Stimulated activated CD8-positive, alpha-beta memory T cell treated with anti-CD3 and anti-CD28 coated beads, Interleukin-7, amount 100 ng/mL, for 48 hours (primary cell): ENCODE data around the gene PAQR9.

Source experiments
- DNase-seq, 2 donors: peaks; one replicate each; pipeline ENCODE4 v3.0.0-alpha.2; 2020; ENCODE audit warnings: low read depth in 1 of 2; ENCODE audit errors: extremely low read depth in 1 of 2

The PAQR9 gene

DNA sequence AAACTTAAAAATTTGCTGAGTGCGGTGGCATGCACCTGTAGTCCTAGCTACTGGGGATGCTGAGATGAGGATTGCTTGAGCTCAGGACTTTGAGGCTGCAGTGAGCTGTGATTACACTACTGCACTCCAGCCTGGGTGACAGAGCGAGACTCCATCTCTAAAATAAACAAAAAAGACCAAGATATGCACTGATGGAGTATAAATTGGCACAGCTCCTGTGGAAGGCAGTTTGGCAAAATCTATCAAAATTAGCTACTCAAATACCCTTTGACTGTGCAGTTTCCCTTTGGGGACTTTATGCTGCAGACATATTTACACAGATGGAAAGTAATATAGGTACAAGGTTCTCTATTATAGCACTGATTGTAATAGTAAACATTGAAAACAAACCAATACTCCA is 19.8 kb upstream of the PAQR9 start:
- no peak for DNase-seq

DNA sequence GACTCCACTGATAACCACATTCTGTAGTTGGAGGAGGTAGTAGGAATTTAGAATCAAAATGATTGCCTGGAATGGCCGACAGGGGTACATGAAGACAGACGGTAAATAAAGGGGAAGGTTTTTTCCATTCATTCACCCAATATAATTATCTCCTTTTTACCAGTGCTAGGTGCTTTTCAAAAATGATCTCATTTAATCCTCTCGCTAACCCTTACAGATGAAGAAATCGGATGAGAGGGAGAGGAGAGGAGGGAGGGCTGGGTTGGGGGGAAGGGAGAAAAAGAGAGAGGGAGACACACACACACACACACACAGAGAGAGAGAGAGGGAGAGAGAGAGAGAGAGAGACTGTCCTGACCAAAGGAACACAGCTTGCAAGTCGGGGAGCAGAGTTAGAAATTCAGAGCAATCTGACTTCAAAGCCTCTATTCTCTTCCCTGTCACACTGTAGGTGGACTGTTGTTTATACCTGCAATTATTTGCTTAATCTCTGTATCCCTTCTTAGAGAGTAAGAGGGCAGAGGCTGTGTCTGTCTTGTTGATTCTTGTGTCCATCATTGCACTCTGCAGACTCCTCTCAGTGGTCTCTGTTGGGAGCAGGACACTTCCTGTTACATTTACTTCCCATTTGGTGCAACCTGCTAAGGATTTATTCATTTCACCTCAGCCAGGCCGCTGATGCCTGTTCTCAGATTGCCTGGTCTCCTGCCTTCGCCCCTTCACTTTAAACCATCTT is 18.7 kb upstream of the PAQR9 start:
- DNase-seq: no peak

DNA sequence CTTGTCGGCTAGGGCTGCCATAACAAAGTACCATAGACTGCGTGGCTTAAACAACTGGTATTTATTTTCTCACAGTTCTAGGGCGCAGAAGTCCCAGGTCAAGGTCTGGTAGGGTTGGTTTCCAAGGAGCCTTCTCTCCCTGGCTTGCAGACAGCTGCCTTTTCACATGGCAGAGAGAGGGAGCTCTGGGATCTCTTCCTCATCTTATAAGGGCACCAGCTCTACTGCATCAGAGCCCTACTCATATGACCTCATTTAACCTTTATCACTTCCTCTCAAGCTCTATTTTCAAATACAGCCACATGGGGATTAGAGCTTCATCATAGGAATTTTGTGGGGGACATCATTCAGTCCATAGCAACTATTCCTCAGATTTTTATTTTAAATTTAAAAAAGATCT is 17.6 kb upstream of the PAQR9 start:
- DNase-seq: no peak

DNA sequence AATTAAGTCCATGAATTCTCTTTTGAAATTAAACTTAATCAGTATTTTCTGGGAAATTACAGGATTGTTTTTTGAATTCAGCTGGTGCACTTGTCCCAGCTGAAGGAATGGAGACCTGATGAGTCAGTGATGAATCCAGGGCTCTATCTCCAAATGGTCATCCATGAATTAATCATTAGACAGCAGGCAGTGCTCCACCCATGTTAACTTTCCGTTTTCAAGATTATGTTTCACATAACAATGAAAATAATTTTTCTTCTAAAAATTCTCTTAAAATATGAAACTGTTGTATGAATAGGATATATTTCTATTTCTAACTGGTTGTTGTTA is 13.9 kb upstream of the PAQR9 start:
- DNase-seq: no peak

DNA sequence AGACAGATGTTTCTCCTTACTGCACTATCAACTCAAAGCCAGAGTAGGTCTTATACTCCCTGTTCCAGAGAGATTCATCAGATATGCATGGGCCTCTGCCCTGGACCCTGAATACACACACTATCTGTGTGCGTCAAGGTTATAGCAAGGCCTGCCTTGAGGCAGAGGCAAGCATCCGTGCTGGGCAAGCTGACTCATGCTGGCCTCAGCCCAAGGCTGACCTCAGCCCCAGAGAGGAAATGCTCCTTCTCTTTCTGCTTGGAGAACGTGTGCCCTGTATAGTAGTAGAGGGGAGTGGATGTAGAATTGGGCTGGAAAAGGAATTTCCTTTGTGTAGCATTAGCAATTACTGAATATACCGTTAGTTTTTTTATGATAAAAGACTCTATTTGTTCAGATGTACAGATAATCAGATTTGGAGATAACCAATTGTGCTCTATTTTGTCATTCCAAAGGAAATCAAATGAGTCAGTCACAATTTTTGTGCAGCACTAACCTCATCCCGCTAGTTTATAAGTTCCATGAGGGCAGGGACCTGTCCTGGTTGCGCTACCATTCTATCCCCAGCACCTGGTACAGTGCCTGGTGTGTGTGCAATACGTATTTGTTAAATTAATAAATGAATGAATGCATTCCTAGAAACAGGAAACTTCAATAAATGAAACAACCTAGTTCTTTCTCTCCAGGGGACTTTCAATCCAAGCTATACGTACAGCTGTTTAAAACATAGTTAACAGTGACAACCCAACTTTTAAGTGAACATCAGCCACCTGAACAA is 13.3 kb upstream of the PAQR9 start:
- DNase-seq: no peak

DNA sequence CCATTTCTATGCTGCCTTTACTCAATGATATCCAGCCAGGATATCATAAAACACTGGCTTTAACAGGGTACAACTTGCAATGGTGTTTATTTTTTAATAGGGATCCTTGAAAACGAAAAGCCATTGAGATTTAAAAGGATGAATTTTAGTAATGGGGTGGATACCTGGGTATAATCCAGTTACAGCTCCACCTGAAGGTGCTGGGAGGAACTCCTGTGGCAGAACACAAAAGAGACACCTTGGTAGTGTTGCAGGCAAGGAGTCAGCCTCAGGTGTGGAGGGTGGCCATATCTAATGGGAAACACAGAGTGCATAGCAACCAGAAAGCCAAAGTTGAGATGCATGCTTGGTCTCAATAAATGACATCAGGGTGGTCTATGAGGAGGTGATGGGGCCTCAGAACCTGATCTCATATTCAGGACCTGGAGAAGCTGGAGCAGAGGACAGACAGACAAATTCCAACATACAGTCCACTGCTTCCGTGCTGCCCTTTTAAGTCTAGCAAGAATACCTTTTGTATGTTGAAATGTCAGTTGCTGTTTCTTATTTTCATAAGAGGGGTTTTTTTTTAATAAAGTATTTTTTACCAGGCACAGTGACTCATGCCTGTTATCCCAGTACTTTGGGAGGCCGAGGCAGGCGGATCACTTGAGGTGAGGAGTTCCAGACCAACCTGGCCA is 12.0 kb upstream of the PAQR9 start:
- no peak for DNase-seq

DNA sequence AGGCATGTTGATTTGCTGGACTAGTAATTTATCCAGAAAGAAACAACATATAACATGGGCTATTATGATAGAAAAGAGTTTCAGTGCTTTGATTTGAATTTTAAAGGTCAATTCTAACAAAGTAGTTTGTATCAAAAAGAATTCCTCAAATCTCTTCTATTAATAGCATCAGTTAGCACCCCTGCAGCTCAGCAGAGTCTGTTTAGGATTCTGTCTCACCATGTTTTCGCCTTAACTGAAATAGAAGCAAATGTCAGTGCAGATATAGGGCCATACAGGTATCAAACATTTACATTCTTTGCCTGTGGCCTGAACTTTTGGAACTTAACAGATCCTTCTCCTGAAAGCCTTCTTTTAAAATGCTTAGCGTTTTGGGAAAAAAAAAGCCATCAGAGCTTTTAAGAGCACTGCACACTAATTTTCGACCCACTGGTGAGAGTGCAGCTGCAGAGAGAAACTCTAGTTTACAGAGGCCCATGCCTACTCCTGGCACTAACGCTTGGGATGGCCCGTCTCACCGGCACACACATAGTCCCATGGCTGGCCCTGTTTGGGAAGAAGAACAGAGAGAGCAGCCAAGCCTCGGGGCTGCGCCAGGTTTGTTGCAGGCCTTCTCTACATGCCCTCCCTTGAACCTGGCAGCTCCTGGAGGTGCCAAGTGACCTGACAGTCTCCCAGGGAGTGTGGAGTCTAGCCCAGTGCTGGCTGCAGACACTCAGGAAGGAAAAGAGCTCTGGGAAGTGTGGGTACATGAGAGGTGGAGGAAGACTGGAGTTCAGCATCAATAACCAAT is 9.9 kb upstream of the PAQR9 start:
- no peak for DNase-seq

DNA sequence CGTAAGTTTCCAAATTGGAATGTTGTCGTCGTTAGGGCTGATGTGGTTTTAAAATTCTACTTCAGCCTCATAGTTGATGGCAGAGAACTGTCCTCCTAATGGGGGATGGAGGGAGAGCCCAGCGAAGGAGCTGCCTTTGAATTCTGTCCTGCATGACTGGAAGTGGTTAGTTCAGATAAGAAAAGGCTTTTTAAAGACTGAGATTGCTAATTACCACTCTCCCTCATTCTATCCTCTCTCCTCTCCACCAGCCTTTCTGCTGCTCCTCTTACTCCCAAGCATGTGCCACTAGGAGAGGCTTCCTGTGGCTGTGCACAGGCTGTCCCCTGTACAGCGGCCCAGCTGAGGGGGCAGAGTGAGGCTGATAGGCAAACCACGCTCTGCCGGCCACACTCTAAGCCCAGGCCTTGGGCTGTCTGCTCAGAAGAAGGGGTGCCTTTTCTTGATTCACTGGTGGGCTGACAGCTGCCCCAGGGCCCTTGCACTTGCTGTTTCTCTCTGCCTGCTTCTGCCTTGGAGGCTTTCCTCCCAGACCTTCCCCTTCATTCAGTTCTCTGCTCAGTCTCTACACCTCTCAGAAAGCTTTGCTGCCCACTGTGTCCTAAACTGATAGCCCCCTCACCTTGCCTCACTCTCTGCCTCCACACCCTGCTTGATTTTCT is 8.7 kb upstream of the PAQR9 start:
- DNase-seq: no peak

DNA sequence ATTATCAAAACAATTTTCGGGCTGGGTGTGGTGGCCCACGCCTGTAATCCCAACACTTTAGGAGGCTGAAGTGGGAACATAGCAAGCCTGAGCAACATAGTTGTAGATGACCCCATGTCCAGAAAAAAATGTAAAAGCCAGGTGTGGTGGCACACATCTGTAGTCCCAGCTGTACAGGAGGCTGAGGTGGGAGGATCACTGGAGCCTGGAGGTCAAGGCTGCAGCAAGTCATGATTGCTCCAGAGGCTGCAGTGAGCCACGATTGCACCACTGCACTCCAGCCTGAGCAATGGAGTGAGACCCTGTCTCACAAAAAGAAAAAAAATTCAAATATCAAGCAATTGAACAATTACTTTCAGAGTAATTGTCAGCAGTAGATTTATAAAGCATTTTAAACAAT is 8.0 kb upstream of the PAQR9 start:
- no peak for DNase-seq

DNA sequence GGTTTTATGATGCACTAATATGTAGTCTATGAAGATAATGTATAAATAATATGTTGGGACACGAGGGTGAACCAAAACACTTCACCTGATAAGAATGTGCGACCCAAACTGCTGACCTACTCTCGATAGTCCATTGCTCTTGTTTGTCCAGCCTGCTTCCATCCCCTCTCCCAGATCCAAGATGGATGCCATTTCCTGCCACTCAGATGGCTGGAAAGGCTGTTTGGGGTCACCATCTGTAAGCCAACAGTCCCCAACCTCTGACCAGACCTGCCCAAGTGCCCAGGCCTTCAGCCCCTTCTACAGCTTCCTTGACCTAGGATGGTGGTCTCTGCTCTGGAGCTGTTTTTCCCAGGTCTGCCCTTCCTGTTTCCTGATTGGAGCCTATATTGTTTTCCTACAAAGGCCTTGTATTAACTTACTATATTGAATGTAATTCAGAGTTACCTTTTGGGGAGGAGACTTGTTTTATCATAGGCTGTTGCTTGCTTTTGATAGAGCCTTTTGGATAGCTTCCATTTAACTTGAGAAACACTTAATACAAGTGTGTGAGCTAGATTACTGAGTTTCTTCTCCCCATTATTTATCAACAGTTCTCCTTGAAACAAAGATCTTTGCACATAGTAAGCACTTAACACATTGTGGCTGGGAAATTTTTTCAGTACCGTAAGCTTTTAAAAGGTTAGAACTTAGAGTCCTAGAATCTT is 5.0 kb upstream of the PAQR9 start:
- DNase-seq: no peak

DNA sequence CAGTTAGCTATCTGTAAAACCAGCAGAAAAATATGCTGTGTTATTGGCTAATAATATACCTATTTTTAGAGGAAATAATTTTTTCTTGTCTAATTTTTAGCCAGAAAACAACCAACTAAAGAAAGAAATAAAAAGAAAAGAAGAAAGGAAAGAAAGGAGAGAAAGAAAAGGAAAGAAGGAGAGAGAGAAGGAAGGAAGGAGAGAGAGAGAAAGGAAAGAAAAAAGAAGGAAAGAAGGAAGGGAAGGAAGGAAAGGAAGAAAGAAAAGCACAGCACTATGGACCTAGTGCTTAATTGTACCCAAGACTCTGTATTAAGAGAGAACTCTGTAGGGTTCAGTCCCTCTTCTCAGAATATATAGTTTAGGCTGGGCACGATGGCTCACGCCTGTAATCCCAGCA is 3.3 kb upstream of the PAQR9 start:
- no peak for DNase-seq

DNA sequence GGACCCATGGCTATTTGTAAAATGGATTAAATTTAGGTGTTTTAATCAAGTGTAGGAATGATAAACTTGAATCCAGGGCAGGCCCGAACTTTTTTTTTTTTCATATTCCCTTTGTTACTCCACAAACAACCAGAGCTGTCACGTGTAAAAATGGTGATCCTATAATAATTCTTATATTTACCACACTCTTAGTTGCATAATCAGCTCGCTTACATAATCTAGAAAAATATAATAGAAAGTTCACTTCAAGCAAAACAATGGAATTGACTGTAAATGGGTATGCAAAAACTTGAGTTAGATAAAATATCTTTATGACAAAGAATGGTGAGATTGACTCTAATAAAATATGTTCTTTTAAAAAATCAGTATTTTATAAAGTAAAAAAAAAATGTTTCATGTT is 2.1 kb upstream of the PAQR9 start:
- DNase-seq: no peak

DNA sequence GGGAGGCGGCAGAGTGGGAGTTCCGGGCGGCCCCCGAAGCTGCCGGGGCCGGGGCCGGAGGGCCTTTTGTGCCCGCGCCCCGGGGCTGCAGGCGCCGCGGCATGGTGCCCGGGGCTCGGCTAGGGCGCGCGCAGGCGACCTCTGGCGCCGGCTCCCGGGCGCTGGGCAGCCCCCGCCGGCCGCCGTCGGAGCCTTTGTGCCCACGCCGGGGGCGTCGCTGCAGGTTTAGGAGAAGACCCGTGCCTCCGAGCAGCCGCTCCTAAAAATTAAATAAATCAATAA is 299 bp downstream of the PAQR9 start:
- no peak for DNase-seq

DNA sequence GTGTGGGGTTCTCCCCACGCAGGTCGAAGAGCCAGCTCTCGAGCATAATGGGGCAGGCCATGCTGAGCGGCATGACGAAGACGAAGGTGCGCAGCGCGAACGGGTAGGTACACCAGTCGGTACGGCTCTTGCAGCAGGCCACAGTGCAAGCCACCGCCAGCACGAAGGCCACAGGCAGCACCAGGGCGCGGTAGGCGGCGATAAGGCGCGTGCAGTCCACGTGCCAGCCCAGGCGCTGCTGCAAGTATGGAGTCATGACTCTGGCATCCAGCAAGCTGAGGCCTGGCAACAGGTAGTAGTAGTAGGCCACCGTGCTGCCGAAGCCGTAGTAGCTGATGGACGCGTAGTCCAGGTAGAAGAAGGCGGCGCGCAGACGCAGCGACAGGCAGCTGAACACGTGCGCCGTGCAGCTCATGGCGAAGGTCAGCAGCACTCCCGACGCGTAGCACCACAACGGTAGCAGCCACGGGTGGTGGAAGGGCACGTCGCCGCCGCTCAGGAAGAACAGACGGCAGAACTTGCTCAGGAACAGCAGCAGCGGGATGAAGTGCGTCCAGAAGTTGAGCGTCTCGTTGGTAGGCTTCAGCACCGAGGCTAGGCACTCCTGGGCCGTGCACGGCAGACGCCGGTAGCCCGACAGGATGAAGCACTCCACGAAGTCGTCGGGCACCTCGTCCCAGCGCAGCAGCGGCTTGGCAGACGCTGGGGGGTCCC is 797 bp downstream of the PAQR9 start:
- no peak for DNase-seq

DNA sequence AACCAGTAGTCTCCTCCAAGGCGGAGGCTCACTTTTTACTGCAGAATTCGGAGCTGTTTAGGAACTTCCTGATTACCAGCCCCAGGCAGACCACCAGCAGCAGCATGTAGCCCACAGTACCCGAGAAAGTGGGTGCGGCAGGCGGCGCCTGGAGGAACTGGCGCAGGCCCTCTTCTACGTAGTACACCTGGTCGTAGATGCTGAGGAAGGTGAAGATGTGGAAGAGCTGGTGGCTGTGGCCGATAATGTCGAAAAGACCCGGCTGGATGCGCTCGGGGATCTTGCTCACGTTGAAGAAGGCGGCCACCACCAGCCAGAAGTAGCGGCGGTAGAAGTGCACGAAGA is 1.3 kb downstream of the PAQR9 start:
- no peak for DNase-seq

DNA sequence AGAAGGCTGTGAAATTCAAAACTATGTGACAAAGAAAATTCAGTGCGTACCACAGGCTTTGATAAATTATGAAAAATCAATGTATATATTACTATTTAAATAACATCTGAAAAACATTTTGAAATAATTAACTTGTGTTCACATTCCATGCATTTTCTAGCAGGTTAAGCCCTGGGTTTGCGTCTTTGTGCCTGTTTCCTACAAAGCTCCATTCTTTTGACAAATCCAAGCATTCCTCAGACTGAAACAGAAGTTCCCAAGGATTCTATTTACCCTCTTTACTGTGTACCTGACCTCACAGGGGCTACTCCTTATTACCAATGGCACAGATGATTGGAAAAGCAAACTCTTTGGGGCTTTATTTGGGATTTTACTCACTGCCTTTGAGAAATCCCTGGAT is 1.9 kb downstream of the PAQR9 start:
- DNase-seq: no peak

DNA sequence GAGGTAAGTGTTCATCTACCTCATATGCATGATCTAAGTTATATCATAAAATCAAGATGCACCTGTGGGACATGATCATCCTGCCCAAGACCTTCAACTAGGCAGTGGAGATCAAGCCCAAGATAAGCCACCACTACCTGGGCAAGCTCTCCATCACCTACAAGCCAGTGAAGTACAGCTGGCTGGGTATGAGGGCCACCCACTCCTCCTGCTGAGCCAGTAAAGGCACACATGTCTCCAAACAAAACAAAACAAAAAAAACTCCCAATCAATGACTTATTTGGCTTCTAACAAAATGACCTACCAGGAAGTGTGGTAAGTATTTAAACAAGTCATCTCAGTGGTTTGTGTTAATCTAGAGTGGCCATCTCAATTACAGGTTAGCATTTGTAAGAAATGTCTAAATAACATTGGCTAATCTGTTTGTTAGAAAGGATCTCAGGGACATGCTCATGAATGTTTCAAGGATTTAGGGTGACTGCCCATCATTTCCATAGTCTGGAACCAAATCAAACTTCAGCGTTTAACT is 3.1 kb downstream of the PAQR9 start:
- no peak for DNase-seq

DNA sequence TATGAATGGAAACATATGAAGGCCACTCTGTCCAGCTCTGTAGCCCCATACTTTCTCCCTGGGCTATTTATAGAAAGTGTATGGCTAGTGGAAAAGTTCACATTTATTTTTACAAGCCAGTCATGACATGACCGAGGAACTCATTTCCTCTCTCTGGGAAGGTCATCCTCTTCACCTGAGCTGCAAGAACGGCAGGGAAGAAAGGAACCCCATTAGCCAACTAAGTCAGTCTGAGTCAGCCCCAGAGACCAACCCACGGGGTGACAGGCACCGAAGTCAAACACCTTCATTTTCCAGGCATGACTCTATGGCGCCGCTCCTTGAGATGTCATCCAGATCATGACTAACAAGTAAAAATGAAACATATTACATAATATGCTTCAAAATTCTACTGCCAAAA is 4.8 kb downstream of the PAQR9 start:
- peak in 1 of 2 donors; percentile 34 for DNase-seq

DNA sequence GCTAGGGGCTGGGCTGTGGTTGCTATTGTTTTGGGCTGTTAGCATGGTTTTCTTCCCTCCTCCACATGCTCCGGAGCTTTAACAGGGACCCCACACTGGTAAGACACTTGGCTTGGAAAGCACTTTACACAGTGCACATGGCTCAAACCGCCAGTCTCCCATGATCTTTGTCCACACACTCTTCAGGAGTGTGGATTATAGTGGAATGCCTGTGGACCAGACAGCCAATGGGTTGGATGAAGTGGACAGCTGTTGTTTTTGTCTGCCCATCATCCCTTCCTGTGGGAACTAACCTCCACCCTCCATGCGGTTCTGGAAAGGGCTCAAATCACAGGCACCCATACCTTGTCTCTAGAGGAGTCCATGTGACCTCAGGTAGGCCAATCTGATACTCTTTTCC is 10.0 kb downstream of the PAQR9 start:
- no peak for DNase-seq
